HepG2 (cell line): Measurements from ENCODE around the gene PARP1. TPM values are rescaled to one million over a fixed set of nuclear protein-coding genes. Genes with fewer than 3 reads are reported as not detected.

Experiments
- ATAC-seq: fragments of 200-7000 bp; cut with Tn5 transposase; 3 replicates; pipeline ENCODE4 v1.9.1; 2020; ENCODE audit warnings: mild to moderate bottlenecking, moderate library complexity
- BruUV-seq: library from RNA; stranded (reverse); fragments of 400-500 nt; replicated peaks from 2 replicates; lab custom pipeline; 2021; lab: Mats Ljungman, UMichigan
- CTCF ChIA-PET: fragments of 300-600 bp; formaldehyde crosslinking; extraction: SDS; loops from one replicate; lab custom pipeline; 2021; ENCODE audit warnings: low total read pairs, inconsistent platforms, low intra/inter-chr PET ratio; lab: Yijun Ruan, JAX
- POLR2A ChIA-PET: fragments of 350-600 bp; sonication (Branson Sonifier 250); formaldehyde crosslinking; loops from one replicate; lab custom pipeline; 2020; ENCODE audit warnings: antibody characterized with exemption, inconsistent platforms; lab: Yijun Ruan, JAX
- DNase-seq: peaks from one replicate; pipeline ENCODE4 v3.0.0-alpha.2; 2015; ENCODE audit warnings: low spot score
- FAIRE-seq: peaks from 3 replicates; lab custom pipeline; 2011; peaks lifted over from hg19 to GRCh38; lab: Jason Lieb, UNC
- H2AFZ ChIP-seq: one replicate; pipeline ENCODE4 v1.6.1; 2011; ENCODE audit warnings: low read length, inconsistent platforms
- H3K27ac ChIP-seq: fragments of 300-600 bp; 3 replicates; pipeline ENCODE4 v1.8.0; 2011; ENCODE audit warnings: mixed run types, mild to moderate bottlenecking, mixed read lengths, low read length, inconsistent platforms; ENCODE audit not compliant: insufficient read depth; ENCODE audit errors: extremely low read length
- H3K27me3 ChIP-seq, 2 experiments: fragments of 200-600 bp in 1 of 2; 2 replicates in 1 of 2; 3 replicates in 1 of 2; pipeline versions ENCODE4 v1.6.0 to v1.8.0; 2011; ENCODE audit warnings: low read length in 2 of 2, mild to moderate bottlenecking in 2 of 2, moderate library complexity in 2 of 2, inconsistent platforms in 1 of 2; ENCODE audit not compliant: insufficient read depth in 2 of 2, control insufficient read depth in 1 of 2
- H3K36me3 ChIP-seq, 2 experiments: fragments of 200-600 bp in 1 of 2; replicated peaks in 1 of 2; 2 replicates in 1 of 2; 3 replicates in 1 of 2; pipeline versions ENCODE4 v1.5.1 to v1.8.0; 2011; ENCODE audit warnings: low read length in 2 of 2, inconsistent platforms in 1 of 2; ENCODE audit not compliant: insufficient read depth in 2 of 2, control insufficient read depth in 1 of 2
- H3K4me1 ChIP-seq: 2 replicates; pipeline ENCODE4 v1.5.1; 2012; ENCODE audit warnings: low read length, inconsistent platforms; ENCODE audit not compliant: insufficient read depth
- H3K4me2 ChIP-seq: 2 replicates; pipeline ENCODE4 v1.6.0; 2011; ENCODE audit warnings: low read depth, low read length, inconsistent platforms
- H3K4me3 ChIP-seq, 3 experiments: fragments of 200-600 bp in 1 of 3; sonication (generic), shearing (Covaris generic) in 1 of 3; replicated peaks in 1 of 3; 2 replicates each; pipeline ENCODE4 v1.5.1; 2011 to 2016; ENCODE audit warnings: low read length in 3 of 3, inconsistent platforms in 2 of 3, low read depth in 2 of 3, mild to moderate bottlenecking in 2 of 3, control low read depth in 1 of 3, mixed read lengths in 1 of 3; ENCODE audit not compliant: insufficient read depth in 1 of 3
- H3K79me2 ChIP-seq: one replicate; pipeline ENCODE4 v1.6.1; 2011; ENCODE audit warnings: low read length, inconsistent platforms; ENCODE audit not compliant: insufficient read depth
- H3K9ac ChIP-seq: 2 replicates; pipeline ENCODE4 v1.6.0; 2011; ENCODE audit warnings: mild to moderate bottlenecking, low read depth, low read length, inconsistent platforms; ENCODE audit not compliant: insufficient read depth
- H3K9me3 ChIP-seq: 2 replicates; pipeline ENCODE4 v1.5.1; 2012; ENCODE audit warnings: mild to moderate bottlenecking, low read length
- H4K20me1 ChIP-seq: 2 replicates; pipeline ENCODE4 v1.6.0; 2011; ENCODE audit warnings: inconsistent platforms, mild to moderate bottlenecking, low read length, moderate library complexity; ENCODE audit not compliant: insufficient read depth
- CAMTA2 ChIP-seq: sonication (generic); formaldehyde crosslinking; IDR thresholded peaks from 2 replicates; pipeline ENCODE4 v1.4.0; 2020; ENCODE audit warnings: mild to moderate bottlenecking, missing genetic modification reagents, borderline replicate concordance
- CBX1 ChIP-seq: IDR thresholded peaks from one replicate; pipeline ENCODE4 v1.6.1; 2016; ENCODE audit warnings: antibody characterized with exemption, low read depth
- CHD2 ChIP-seq: IDR thresholded peaks from 2 replicates; pipeline ENCODE4 v1.6.1; 2011; ENCODE audit warnings: low read depth, low read length, improper control_type of control experiment
- FOXP4 ChIP-seq: sonication (generic); formaldehyde crosslinking; IDR thresholded peaks from 2 replicates; pipeline ENCODE4 v1.4.0; 2020; ENCODE audit warnings: missing genetic modification reagents
- GTF3A ChIP-seq: sonication (generic); formaldehyde crosslinking; conservative IDR thresholded peaks from 2 replicates; pipeline ENCODE4 v1.4.0; 2020; ENCODE audit warnings: mild to moderate bottlenecking, missing genetic modification reagents
- KLF11 ChIP-seq: IDR thresholded peaks from 2 replicates; pipeline ENCODE4 v1.6.1; 2016; ENCODE audit warnings: missing compliant biosample characterization
- MNT ChIP-seq: fragments of 450-650 bp; IDR thresholded peaks from 2 replicates; pipeline ENCODE4 v1.6.1; 2016
- POLR2AphosphoS5 ChIP-seq: IDR thresholded peaks from 2 replicates; pipeline ENCODE4 v1.6.1; 2012; ENCODE audit warnings: low read depth, low read length
- RAD51 ChIP-seq: fragments of 450-650 bp; IDR thresholded peaks from 2 replicates; pipeline ENCODE4 v1.6.1; 2016; ENCODE audit warnings: borderline replicate concordance
- ZNF160 ChIP-seq: sonication (generic); formaldehyde crosslinking; IDR thresholded peaks from 2 replicates; pipeline ENCODE4 v1.8.0; 2022; ENCODE audit warnings: mild to moderate bottlenecking, inconsistent platforms, missing genetic modification reagents
- ZNF234 ChIP-seq: sonication (generic); formaldehyde crosslinking; conservative IDR thresholded peaks from 2 replicates; pipeline ENCODE4 v1.5.1; 2020; ENCODE audit warnings: mild to moderate bottlenecking, missing genetic modification reagents
- ZNF260 ChIP-seq: sonication (generic); formaldehyde crosslinking; IDR thresholded peaks from 2 replicates; pipeline ENCODE4 v1.4.0; 2020; ENCODE audit warnings: missing genetic modification reagents, low read depth, mild to moderate bottlenecking, borderline replicate concordance
- ZNF776 ChIP-seq: sonication (generic); formaldehyde crosslinking; IDR thresholded peaks from 2 replicates; pipeline ENCODE4 v1.4.0; 2020; ENCODE audit warnings: mild to moderate bottlenecking, missing genetic modification reagents
- WGBS: methylation state at CpG from one replicate; pipeline ENCODE4 v1.1.6; 2017; ENCODE audit warnings: low lambda C conversion rate; 5-methylcytosine and 5-hydroxymethylcytosine counted together
- in situ Hi-C: cut with HindIII; loops from 2 replicates; pipeline ENCODE4 v1.10.0; 2017; ENCODE audit warnings: low pct_unique_long_range_greater_than_20kb; ENCODE audit not compliant: extremely low pct_ligation_motif_present
- intact Hi-C: fragments of 100-400 bp; cut with micrococcal nuclease; formaldehyde crosslinking; loops from one replicate; pipeline ENCODE4 v1.10.0; 2022; ENCODE audit not compliant: unreplicated experiment
- polyA plus RNA-seq, 8 experiments: library from polyadenylated mRNA; depleted of rRNA in 3 of 8; stranded (reverse) in 7 of 8; unstranded in 1 of 8; fragments of >200 nt; fragmentation: Illumina TruSeq in 4 of 8; extraction: Trizol in 4 of 8; gene quantifications; 2 replicates each; pipeline versions ENCODE4 v1.2.1 to v1.2.3, GENCODE V29; 2011 to 2016; ENCODE audit warnings: low read depth in 4 of 8, missing spikeins in 1 of 8, mixed read lengths in 1 of 8; ENCODE audit not compliant: insufficient read depth in 1 of 8
- total RNA-seq, 5 experiments: library from RNA; depleted of rRNA; stranded (reverse); fragments of >200 nt; fragmentation: Illumina TruSeq; extraction: Trizol; gene quantifications; 2 replicates each; pipeline ENCODE4 v1.2.3, GENCODE V29; 2016; ENCODE audit warnings: low read depth in 1 of 5

PARP1 gene
- total and polyA plus RNA-seq, 2 of the 13 experiments (the other 11 are each of a cell fraction or from before 2014, with no cell fraction given): 50.1 to 85.2 TPM

- 97% methylated on average over 6 of the region's 11 CpGs for WGBS
- H3K4me2 ChIP-seq: no peak overlapping the region
- CTCF ChIA-PET: no interaction called here
Measured at GRCh38 chr1:226400519-226401354, 7.2 kb downstream of the PARP1 start.

GRCh38 chr1:226397955-226398636 lies 9.8 kb downstream of the PARP1 start:
- Histone ChIP-seq H3K9ac (no peak overlapping the region), H4K20me1 (no peaks in the 10 kb centered on the region), H2AFZ (no peak overlapping the region), H3K4me3 (no peak overlapping the region), H3K27me3 (no peaks in the 10 kb centered on the region), H3K79me2 (peaks cover 6% of the 10 kb centered on the region), H3K4me1 (peaks cover 42% of the 10 kb centered on the region), H3K4me2 (peak overlapping the region; percentile 47), H3K27ac (peak overlapping the region; percentile 66), H3K36me3 (peaks cover 13 to 52% of the 10 kb centered on the region in 2 experiments), H3K9me3 (no peaks in the 10 kb centered on the region)
- intact Hi-C loops: no loop called here
- BruUV-seq: no TSS peak
- ChIA-PET POLR2A (no interaction called here), CTCF (no interaction called here)
- peak; percentile 55; the same call in 2 of the 3 replicates for ATAC-seq
- WGBS: 58% methylated on average over 7 of the region's 7 CpGs
- in situ Hi-C loops: no loop called here
- no peak for FAIRE-seq
- DNase-seq: no peak
- TF ChIP-seq ZNF260 (no peak), CAMTA2 (CRISPR knock-in tag) (no peak), MNT (no peak), POLR2AphosphoS5 (no peak), CHD2 (no peak), ZNF776 (CRISPR knock-in tag) (no peak), KLF11 (CRISPR knock-in tag) (no peak), ZNF160 (CRISPR knock-in tag) (no peak), CBX1 (no peak), FOXP4 (no peak), GTF3A (CRISPR knock-in tag) (no peak), RAD51 (no peak)

More at GRCh38 chr1:226400519-226401354, 7.2 kb downstream of the PARP1 start:
- POLR2A ChIA-PET: no interaction called here
- Histone ChIP-seq H3K4me3 (no peak overlapping the region), H3K4me1 (peaks cover 69% of the 10 kb centered on the region), H3K9me3 (no peaks in the 10 kb centered on the region), H4K20me1 (peaks cover 10% of the 10 kb centered on the region), H3K27me3 (no peaks in the 10 kb centered on the region), H2AFZ (no peak overlapping the region), H3K79me2 (peaks cover 32% of the 10 kb centered on the region), H3K36me3 (peaks cover 8 to 37% of the 10 kb centered on the region in 2 experiments), H3K9ac (no peak overlapping the region), H3K27ac (no peak overlapping the region)
- intact Hi-C loops (no loop called here), in situ Hi-C loops (no loop called here)
- FAIRE-seq (no peak), ATAC-seq (no peak), DNase-seq (no peak)
- BruUV-seq: no TSS peak
- TF ChIP-seq ZNF234: no peak
